H9 (cell line): ENCODE measurements around the gene TCEAL8. TPM values are rescaled to one million over a fixed set of nuclear protein-coding genes. Genes with fewer than 3 reads are reported as not detected.

Source experiments
- DNase-seq: peaks from one replicate; pipeline ENCODE4 v3.0.0-alpha.2; 2017
- H2AFZ ChIP-seq: one replicate; pipeline ENCODE4 v1.6.1; 2013; ENCODE audit warnings: mild to moderate bottlenecking, low read length, control low read depth, moderate library complexity
- H2AK5ac ChIP-seq: 2 replicates; pipeline ENCODE4 v1.6.1; 2013; ENCODE audit warnings: low read length, control low read depth, mixed read lengths; ENCODE audit not compliant: insufficient read length
- H2BK120ac ChIP-seq: one replicate; pipeline ENCODE4 v1.6.1; 2013; ENCODE audit warnings: low read depth, mild to moderate bottlenecking, low read length, control low read depth, inconsistent platforms; ENCODE audit not compliant: poor library complexity, severe bottlenecking
- H2BK12ac ChIP-seq: 2 replicates; pipeline ENCODE4 v1.6.1; 2013; ENCODE audit warnings: low read length, control low read depth, mixed read lengths, low read depth; ENCODE audit not compliant: insufficient read length
- H2BK15ac ChIP-seq: 2 replicates; pipeline ENCODE4 v1.6.1; 2013; ENCODE audit warnings: low read depth, low read length, control low read depth
- H2BK20ac ChIP-seq: one replicate; pipeline ENCODE4 v1.6.1; 2013; ENCODE audit warnings: low read depth, mild to moderate bottlenecking, low read length, control low read depth, inconsistent platforms; ENCODE audit not compliant: poor library complexity, severe bottlenecking
- H2BK5ac ChIP-seq: 2 replicates; pipeline ENCODE4 v1.6.1; 2013; ENCODE audit warnings: low read length, control low read depth, mixed read lengths; ENCODE audit not compliant: insufficient read length
- H3K14ac ChIP-seq: 2 replicates; pipeline ENCODE4 v1.6.1; 2013; ENCODE audit warnings: low read length, control low read depth; ENCODE audit not compliant: insufficient read depth
- H3K18ac ChIP-seq: 2 replicates; pipeline ENCODE4 v1.6.1; 2013; ENCODE audit warnings: low read depth, mild to moderate bottlenecking, mixed read lengths, low read length, control low read depth; ENCODE audit not compliant: insufficient read length
- H3K23ac ChIP-seq: 2 replicates; pipeline ENCODE4 v1.6.1; 2013; ENCODE audit warnings: low read length, control low read depth, mixed read lengths, low read depth; ENCODE audit not compliant: insufficient read length
- H3K23me2 ChIP-seq: 2 replicates; pipeline ENCODE4 v1.6.1; 2013; ENCODE audit warnings: low read depth, mild to moderate bottlenecking, mixed read lengths, low read length, control low read depth; ENCODE audit not compliant: insufficient read length, poor library complexity, severe bottlenecking
- H3K27ac ChIP-seq: 2 replicates; pipeline ENCODE4 v1.5.1; 2013; ENCODE audit warnings: low read length, control low read depth, mixed read lengths, low read depth; ENCODE audit not compliant: insufficient read length
- H3K27me3 ChIP-seq: 2 replicates; pipeline ENCODE4 v1.6.1; 2013; ENCODE audit warnings: low read length, control low read depth, inconsistent platforms; ENCODE audit not compliant: insufficient read depth
- H3K4ac ChIP-seq: 2 replicates; pipeline ENCODE4 v1.6.1; 2013; ENCODE audit warnings: low read depth, mild to moderate bottlenecking, control low read depth, inconsistent platforms, low read length, moderate library complexity
- H3K4me1 ChIP-seq: 2 replicates; pipeline ENCODE4 v1.6.1; 2013; ENCODE audit warnings: low read length, control low read depth, inconsistent platforms; ENCODE audit not compliant: insufficient read depth
- H3K4me2 ChIP-seq: 2 replicates; pipeline ENCODE4 v1.6.1; 2013; ENCODE audit warnings: low read length, control low read depth, mixed read lengths; ENCODE audit not compliant: insufficient read length, insufficient read depth
- H3K56ac ChIP-seq: 2 replicates; pipeline ENCODE4 v1.6.1; 2013; ENCODE audit warnings: low read depth, mild to moderate bottlenecking, mixed read lengths, low read length, control low read depth; ENCODE audit not compliant: insufficient read length
- H3K79me1 ChIP-seq: 2 replicates; pipeline ENCODE4 v1.6.1; 2013; ENCODE audit warnings: low read depth, mild to moderate bottlenecking, moderate library complexity, low read length, control low read depth, inconsistent platforms; ENCODE audit not compliant: insufficient read depth, poor library complexity, severe bottlenecking
- H3K79me2 ChIP-seq: 2 replicates; pipeline ENCODE4 v1.6.1; 2013; ENCODE audit warnings: low read length, control low read depth, inconsistent platforms; ENCODE audit not compliant: insufficient read depth
- H3K9ac ChIP-seq: 2 replicates; pipeline ENCODE4 v1.6.1; 2013; ENCODE audit warnings: low read length, control low read depth, mixed read lengths; ENCODE audit not compliant: insufficient read length; ENCODE audit errors: extremely low read depth
- H3K9me3 ChIP-seq: one replicate; pipeline ENCODE4 v1.6.1; 2013; ENCODE audit warnings: low read depth, low read length, inconsistent platforms; ENCODE audit not compliant: control insufficient read depth
- H3T11ph ChIP-seq: one replicate; pipeline ENCODE4 v1.6.1; 2013; ENCODE audit warnings: mild to moderate bottlenecking, low read length, control low read depth, inconsistent platforms
- H4K20me1 ChIP-seq: one replicate; pipeline ENCODE4 v1.6.1; 2013; ENCODE audit not compliant: control insufficient read depth, insufficient read length, insufficient read depth
- H4K5ac ChIP-seq: 2 replicates; pipeline ENCODE4 v1.6.1; 2013; ENCODE audit warnings: low read depth, mild to moderate bottlenecking, mixed read lengths, low read length, control low read depth; ENCODE audit not compliant: insufficient read length
- H4K8ac ChIP-seq: replicated peaks from 2 replicates; pipeline ENCODE4 v1.6.1; 2013; ENCODE audit warnings: low read length, control low read depth, mixed read lengths, low read depth; ENCODE audit not compliant: insufficient read length
- H4K91ac ChIP-seq: 2 replicates; pipeline ENCODE4 v1.6.1; 2013; ENCODE audit warnings: low read depth, mild to moderate bottlenecking, moderate library complexity, mixed read lengths, low read length, control low read depth; ENCODE audit not compliant: insufficient read length
- H3K27ac Mint-ChIP-seq, 3 experiments: 2 replicates in 2 of 3; 3 replicates in 1 of 3; pipeline ENCODE4 v1.8.0; 2020 to 2021; ENCODE audit warnings: mixed read lengths in 3 of 3, mild to moderate bottlenecking in 1 of 3, moderate library complexity in 1 of 3
- H3K27me3 Mint-ChIP-seq: 2 replicates; pipeline ENCODE4 v1.8.0; 2021; ENCODE audit warnings: low read depth, mild to moderate bottlenecking, moderate library complexity, mixed read lengths
- H3K36me3 Mint-ChIP-seq, 3 experiments: 2 replicates in 2 of 3; 3 replicates in 1 of 3; pipeline ENCODE4 v1.8.0; 2020 to 2021; ENCODE audit warnings: low read depth in 3 of 3, mixed read lengths in 3 of 3; ENCODE audit not compliant: insufficient read depth in 1 of 3
- H3K4me1 Mint-ChIP-seq, 2 experiments: 2 replicates each; pipeline ENCODE4 v1.8.0; 2020; ENCODE audit warnings: mixed read lengths in 2 of 2
- H3K4me3 Mint-ChIP-seq, 2 experiments: 2 replicates in 1 of 2; 3 replicates in 1 of 2; pipeline ENCODE4 v1.8.0; 2020 to 2021; ENCODE audit warnings: mild to moderate bottlenecking in 2 of 2, mixed read lengths in 2 of 2, moderate library complexity in 1 of 2
- H3K9me3 Mint-ChIP-seq, 2 experiments: 2 replicates in 1 of 2; 3 replicates in 1 of 2; pipeline ENCODE4 v1.8.0; 2020; ENCODE audit warnings: mild to moderate bottlenecking in 2 of 2, mixed read lengths in 2 of 2, moderate library complexity in 1 of 2
- total RNA-seq: library from RNA; stranded (reverse); gene quantifications from 2 replicates; pipeline ENCODE4 v1.2.1, GENCODE V29; 2021
- TF ChIP-seq, protein P1 (sequence below): fragments of 200-600 bp; sonication (generic); conservative IDR thresholded peaks from 3 replicates; pipeline ENCODE4 v1.8.0; 2021; ENCODE audit warnings: antibody characterized with exemption, mild to moderate bottlenecking

The TCEAL8 gene
- total RNA-seq, 1 experiment from 2014 or later, result 78.1 TPM

DNA sequence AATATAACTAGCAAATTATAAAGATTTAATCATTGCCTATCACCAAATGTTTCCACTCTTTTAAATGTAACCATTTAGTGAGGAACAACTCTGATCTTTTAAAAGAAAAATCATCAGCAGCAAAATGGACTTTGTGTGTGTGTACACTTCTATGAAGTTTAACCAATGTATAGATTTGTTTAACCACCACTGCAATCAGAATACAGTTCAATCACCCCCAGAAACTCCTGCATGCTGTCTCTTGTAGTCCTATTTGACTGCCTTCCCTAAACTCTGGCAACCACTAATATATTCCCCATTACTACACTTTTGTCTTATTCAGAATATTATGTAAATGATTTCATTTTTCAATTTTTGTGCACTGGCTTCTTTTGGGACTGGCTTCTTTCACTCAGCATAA, 1.7 kb upstream of the TCEAL8 start:
- Histone ChIP-seq H3K4ac (no peak overlapping the region), H3K18ac (no peak overlapping the region), H3K4me1 (0 out of 2 replicates have a peak, but pooled peaks cover 2% of the 10 kb centered on the region), H2AFZ (no peak overlapping the region), H2BK120ac (no peak overlapping the region), H3K4me2 (no peak overlapping the region), H3K14ac (no peak overlapping the region), H3K27me3 (no peaks in the 10 kb centered on the region), H3K9ac (no peak overlapping the region), H2BK5ac (no peak overlapping the region), H3K23ac (no peak overlapping the region), H4K20me1 (no peaks in the 10 kb centered on the region), H2AK5ac (no peak overlapping the region), H3K56ac (no peak overlapping the region), H3K9me3 (no peaks in the 10 kb centered on the region), H4K5ac (no peak overlapping the region), H3T11ph (no peak overlapping the region), H4K91ac (no peak overlapping the region), H2BK12ac (no peak overlapping the region), H3K27ac (no peak overlapping the region), H2BK20ac (no peak overlapping the region), H2BK15ac (no peak overlapping the region), H3K79me1 (no peaks in the 10 kb centered on the region), H3K23me2 (peaks cover 4% of the 10 kb centered on the region), H4K8ac (no peak overlapping the region), H3K79me2 (no peaks in the 10 kb centered on the region)
- Mint-ChIP-seq H3K27ac (no peak overlapping the region), H3K9me3 (peaks cover 2 to 52% of the 10 kb centered on the region in 2 experiments; a peak in 4 of 5 replicates), H3K36me3 (peaks cover 16 to 19% (median 17%) of the 10 kb centered on the region in 3 experiments), H3K4me1 (peaks cover 7 to 18% of the 10 kb centered on the region in 2 experiments; a peak in 3 of 4 replicates), H3K4me3 (no peak overlapping the region; a peak in 1 of 5 replicates), H3K27me3 (peaks cover 1% of the 10 kb centered on the region; the same call in 1 of the 2 replicates)
- TF ChIP-seq, protein P1, sequence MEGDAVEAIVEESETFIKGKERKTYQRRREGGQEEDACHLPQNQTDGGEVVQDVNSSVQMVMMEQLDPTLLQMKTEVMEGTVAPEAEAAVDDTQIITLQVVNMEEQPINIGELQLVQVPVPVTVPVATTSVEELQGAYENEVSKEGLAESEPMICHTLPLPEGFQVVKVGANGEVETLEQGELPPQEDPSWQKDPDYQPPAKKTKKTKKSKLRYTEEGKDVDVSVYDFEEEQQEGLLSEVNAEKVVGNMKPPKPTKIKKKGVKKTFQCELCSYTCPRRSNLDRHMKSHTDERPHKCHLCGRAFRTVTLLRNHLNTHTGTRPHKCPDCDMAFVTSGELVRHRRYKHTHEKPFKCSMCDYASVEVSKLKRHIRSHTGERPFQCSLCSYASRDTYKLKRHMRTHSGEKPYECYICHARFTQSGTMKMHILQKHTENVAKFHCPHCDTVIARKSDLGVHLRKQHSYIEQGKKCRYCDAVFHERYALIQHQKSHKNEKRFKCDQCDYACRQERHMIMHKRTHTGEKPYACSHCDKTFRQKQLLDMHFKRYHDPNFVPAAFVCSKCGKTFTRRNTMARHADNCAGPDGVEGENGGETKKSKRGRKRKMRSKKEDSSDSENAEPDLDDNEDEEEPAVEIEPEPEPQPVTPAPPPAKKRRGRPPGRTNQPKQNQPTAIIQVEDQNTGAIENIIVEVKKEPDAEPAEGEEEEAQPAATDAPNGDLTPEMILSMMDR, result no peak
- no peak for DNase-seq
